ENCODE data around the gene FLT1.

FLT1 gene

GRCh38 chr13:28347456-28348371 lies 147.2 kb downstream of the FLT1 start:
- in situ Hi-C loops (cut with MboI; ENCODE audit: low sequenced_read_pairs) = no loop called here

DNA sequence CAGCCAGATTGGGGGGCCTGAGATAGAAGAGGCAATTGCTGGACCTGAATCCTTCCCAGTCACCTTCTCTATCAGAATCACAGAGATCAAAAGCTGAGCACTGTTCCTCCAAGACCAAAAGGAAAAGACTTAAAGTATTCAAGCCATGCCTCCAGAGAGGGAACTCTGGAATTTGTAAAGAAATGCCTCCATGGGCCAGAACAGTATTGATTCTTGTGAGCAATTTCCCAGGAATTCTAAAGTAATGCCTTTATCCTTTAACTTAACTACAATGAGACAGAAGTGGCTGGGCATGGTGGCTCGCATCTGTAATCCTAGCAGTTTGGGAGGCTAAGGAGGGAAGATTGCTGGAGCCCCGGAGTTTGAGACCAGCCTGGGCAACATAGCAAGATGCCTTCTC lies 148.8 kb downstream of the FLT1 start:
- in situ Hi-C loops (cut with MboI; ENCODE audit: low sequenced_read_pairs) = no loop called here

- in situ Hi-C loops (cut with MboI; ENCODE audit: low sequenced_read_pairs) = no loop called here
Measured at GRCh38 chr13:28344163-28344562, 150.8 kb downstream of the FLT1 start.

DNA sequence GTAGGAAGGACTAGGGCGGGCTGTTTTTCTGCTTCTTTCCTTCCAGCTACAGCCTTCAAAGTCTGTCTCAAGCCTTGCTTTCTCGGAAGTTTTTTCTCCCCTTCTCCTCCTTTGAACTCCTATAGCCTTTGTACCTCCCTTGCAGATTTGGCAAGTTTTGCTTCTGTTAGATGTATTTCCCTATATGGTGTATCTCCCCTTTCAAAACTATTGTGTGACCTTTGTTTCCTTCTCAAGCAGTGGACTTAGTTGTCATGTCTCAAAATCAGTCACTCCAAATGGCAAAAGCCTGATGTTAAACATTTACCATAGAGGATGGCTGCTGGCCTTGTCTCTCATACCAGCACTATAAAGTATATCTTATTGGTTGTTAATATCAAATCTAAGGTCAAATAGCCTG lies 152.7 kb downstream of the FLT1 start:
- in situ Hi-C loops (cut with MboI; ENCODE audit: low sequenced_read_pairs) = no loop called here

DNA sequence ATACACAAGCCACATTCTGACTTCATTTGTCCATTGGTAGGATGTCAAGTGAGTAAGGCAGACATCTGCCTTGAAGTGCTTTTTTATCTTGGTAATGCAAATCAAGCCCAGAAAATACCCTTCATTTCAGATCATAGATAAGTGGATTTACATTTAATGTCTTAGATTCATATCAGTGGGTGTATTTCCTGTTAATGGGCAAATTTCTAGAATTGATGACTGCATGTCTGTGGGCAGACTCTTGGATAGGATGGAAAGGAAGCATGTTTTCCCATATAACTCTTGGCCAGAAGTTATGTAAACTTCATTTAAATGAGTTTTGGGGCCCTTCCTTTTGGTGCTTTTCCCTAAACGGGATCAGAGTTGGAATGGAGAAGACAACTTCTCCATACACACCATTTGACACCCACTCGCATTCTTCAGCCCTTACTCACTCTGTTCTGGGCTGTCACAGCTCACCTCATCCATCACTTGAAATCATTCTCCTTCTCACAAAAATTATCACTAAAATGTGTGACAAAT lies 154.6 kb downstream of the FLT1 start:
- in situ Hi-C loops (cut with MboI; ENCODE audit: low sequenced_read_pairs) = no loop called here

GRCh38 chr13:28339419-28339818 lies 155.5 kb downstream of the FLT1 start:
- in situ Hi-C loops (cut with MboI; ENCODE audit: low sequenced_read_pairs) = no loop called here

DNA sequence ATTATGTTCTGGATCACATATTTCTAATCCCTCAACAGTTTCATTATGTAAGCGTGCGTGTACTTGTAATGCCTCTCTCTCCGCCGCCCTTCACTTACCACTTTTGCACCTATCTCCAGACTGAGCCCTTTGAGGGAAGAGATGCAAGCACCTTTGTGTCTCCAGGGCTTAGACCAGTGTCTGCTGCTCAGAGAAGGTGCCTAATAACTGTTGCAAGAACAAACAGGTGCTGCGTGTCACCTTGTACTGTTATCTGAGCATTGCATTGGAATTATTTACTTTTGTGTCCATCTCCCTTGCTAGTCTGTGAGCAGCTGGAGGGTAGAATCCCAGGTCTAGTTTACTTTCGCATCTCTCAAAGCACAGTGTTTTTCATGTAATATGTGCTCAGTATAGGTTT lies 156.2 kb downstream of the FLT1 start:
- in situ Hi-C loops (cut with MboI; ENCODE audit: low sequenced_read_pairs) = no loop called here

DNA sequence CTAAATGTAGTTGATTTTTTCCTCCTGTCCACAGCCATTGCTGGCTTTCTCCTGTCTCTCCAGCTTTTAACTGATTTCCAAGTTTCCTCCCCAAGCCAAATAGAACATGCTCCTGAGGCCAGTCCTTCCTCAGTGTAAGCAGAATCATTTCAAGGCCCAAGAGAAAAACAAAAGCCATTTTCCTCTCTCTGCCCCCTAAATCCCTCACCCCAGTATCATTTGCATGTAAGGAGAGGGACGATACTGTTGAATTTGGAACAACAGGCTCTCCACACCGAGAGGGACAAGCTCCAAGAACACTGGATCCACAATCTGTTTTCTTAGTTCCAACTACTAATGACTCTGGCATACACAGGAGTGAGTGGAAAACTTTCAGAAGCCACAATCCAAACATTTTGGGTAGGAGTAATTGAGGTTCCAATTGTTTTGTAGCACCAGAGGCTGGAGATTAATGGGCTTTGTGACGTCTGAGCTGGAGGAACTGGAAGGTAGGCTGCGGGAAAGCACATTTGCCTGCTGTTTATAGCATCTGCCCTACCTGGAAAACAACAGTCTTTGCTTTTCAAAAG lies 156.8 kb downstream of the FLT1 start:
- in situ Hi-C loops (cut with MboI; ENCODE audit: low sequenced_read_pairs) = no loop called here

- in situ Hi-C loops (cut with MboI; ENCODE audit: low sequenced_read_pairs) = no loop called here
Measured at GRCh38 chr13:28337166-28338005, 157.5 kb downstream of the FLT1 start.

- in situ Hi-C loops (cut with MboI; ENCODE audit: low sequenced_read_pairs) = no loop called here
Measured at GRCh38 chr13:28336193-28336657, 158.7 kb downstream of the FLT1 start.

DNA sequence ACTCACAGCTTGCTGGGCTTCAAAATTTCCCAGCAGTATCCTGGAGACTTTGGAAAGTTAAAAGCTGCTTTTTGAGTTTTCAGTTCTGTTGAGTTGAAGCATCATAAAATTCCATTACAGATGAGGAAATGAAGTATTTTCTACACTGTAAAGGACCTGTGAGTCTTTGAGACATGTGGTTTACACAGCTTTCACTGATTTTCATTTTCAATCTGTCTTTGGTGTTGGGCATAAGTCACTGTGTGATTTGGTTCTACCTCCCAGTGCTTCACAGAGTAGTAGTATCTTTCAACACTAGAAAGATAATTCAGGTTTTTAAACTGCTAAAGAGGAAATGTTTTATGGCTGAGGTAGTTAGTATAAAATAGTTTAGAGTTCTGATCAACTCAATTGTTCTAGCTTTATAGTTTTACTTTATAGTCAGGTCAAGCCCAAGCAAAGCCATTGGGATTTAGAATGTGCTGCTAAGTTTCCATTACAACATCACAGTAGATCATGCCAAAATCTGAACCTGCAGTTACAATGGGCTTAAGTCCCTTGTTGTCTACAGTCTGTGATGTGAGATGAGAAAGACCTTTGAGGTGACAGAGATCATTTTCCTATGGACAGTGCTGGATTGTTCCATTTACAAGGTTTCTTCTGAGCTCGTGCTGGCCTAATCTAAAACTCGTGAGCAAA lies 161.6 kb downstream of the FLT1 start:
- in situ Hi-C loops (cut with MboI; ENCODE audit: low sequenced_read_pairs) = no loop called here

- in situ Hi-C loops (cut with MboI; ENCODE audit: low sequenced_read_pairs) = no loop called here
Measured at GRCh38 chr13:28329395-28330158, 165.4 kb downstream of the FLT1 start.

- in situ Hi-C loops (cut with MboI; ENCODE audit: low sequenced_read_pairs) = no loop called here
Measured at GRCh38 chr13:28328271-28328607, 166.7 kb downstream of the FLT1 start.

GRCh38 chr13:28327373-28328270 lies 167.3 kb downstream of the FLT1 start:
- in situ Hi-C loops (cut with MboI; ENCODE audit: low sequenced_read_pairs) = no loop called here

- in situ Hi-C loops (cut with MboI; ENCODE audit: low sequenced_read_pairs) = no loop called here
Measured at GRCh38 chr13:28326056-28326455, 168.9 kb downstream of the FLT1 start.

DNA sequence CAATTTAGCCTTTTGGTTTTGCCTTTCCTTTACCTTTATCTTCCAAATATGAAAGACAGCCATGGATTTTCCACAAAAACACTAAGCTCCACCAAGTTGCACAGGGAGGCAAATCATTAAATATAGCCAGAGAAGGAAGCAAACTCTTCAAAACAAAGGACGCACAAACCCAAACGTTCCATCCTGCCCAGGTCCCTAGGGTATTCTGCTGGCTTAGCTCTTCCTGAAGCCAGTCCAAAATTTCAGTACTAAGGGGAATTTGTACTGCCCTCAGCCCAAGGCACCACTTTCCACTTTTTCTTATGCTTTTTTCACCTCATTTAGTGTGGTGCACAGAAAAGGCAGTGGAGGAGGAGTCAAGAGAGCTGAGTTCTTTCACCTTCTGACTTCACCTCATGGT lies 169.9 kb downstream of the FLT1 start:
- in situ Hi-C loops (cut with MboI; ENCODE audit: low sequenced_read_pairs) = no loop called here

DNA sequence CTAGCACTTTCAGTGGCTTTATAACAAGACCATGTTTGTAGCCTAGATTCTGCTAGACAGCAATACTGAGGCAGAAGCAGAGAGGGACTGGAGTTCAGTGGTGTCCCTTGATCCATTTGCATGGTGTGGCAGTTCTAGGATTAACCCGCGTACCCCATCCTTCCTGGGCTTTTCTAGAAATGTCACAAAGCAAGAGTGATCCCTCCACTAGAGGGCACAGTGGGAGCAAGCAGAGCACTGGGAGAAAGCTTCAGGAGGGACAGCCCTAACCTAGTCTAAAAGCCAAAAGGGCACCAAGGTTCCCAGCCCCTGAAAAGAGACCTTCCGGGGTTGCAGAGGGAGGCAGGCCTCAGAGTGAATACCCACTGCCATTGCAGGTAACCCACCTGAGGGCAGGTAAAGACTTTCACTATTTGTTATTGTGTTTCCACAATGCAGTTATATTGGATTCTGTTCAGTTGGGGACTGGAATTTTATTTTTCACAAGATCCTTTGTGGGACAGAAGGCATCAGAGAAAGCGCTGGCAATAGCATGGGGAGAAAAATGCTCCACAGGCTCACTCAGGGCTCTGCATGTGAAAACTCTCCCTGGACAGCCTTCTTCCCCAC lies 170.6 kb downstream of the FLT1 start:
- in situ Hi-C loops (cut with MboI; ENCODE audit: low sequenced_read_pairs) = loop anchor here (25.0 kb wide), 2 partner anchors 313 to 463 kb away; no protein-coding TSS in a partner anchor

DNA sequence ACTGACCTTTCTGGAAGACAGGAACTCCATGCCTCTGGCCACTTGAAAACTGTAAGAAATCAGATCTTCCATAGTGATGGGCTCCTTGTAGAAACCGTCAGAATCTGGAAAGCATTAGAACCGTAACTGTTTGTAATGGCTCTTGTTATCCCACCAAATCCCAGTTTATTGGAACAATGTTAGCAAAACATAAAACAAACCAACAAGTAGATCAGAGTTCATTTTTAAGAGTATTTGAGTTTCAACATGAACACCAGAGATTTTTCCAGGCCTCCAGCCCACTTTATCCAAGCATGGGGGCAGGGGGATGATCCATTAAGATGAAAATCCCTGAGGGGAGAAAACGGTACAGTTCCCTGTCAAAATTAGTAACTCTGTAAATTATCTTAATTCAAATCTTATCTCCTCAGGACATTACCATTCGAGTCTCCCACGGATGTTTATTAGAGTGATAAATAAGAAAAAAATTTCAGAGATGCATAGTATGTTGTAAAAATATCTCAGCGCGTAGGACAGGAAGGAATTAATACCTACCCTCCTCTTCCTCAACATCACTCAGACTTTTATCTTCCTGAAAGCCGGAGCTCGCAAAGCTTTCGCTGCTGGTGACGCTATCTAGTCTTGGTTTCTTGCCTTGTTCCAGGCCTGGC lies 172.5 kb downstream of the FLT1 start:
- in situ Hi-C loops (cut with MboI; ENCODE audit: low sequenced_read_pairs) = loop anchor here (25.0 kb wide), 2 partner anchors 315 to 465 kb away; no protein-coding TSS in a partner anchor

All from HL-60/S4 treated with retinoic acid at 250 ng/mL for 4 days and 3 days (cell line).